Liver (tissue), 9 donors: ENCODE results near the gene MNAT1. TPM values are rescaled to one million over a fixed set of nuclear protein-coding genes. Genes with fewer than 3 reads are reported as not detected.
A peak's percentile ranks its signal among the peaks of the same experiment; 100 is the strongest.

Source experiments
- DNase-seq: peaks from one replicate; pipeline ENCODE4 v3.0.0-alpha.2; 2017; ENCODE audit warnings: low spot score
- H3K27ac ChIP-seq, 2 donors: one replicate each; pipeline ENCODE4 v1.7.0; 2013; ENCODE audit warnings: inconsistent platforms in 2 of 2, low read length in 2 of 2, control low read depth in 1 of 2, low read depth in 1 of 2, mild to moderate bottlenecking in 1 of 2
- H3K27me3 ChIP-seq, 4 donors: one replicate each; pipeline versions ENCODE4 v1.6.1 to v1.7.0; 2013; ENCODE audit warnings: low read length in 3 of 4, inconsistent platforms in 1 of 4, mild to moderate bottlenecking in 1 of 4, moderate library complexity in 1 of 4; ENCODE audit not compliant: control insufficient read depth in 4 of 4, insufficient read depth in 4 of 4
- H3K36me3 ChIP-seq, 4 donors: one replicate each; pipeline versions ENCODE4 v1.6.1 to v1.7.0; 2013; ENCODE audit warnings: low read length in 3 of 4, mild to moderate bottlenecking in 3 of 4, low read depth in 1 of 4, moderate library complexity in 1 of 4; ENCODE audit not compliant: control insufficient read depth in 4 of 4, insufficient read depth in 3 of 4
- H3K4me1 ChIP-seq, 4 donors: one replicate each; pipeline versions ENCODE4 v1.6.1 to v1.7.0; 2013; ENCODE audit warnings: low read length in 3 of 4, mild to moderate bottlenecking in 3 of 4, moderate library complexity in 1 of 4; ENCODE audit not compliant: control insufficient read depth in 4 of 4, insufficient read depth in 4 of 4
- H3K4me3 ChIP-seq, 3 donors: one replicate each; pipeline versions ENCODE4 v1.6.1 to v1.7.0; 2013; ENCODE audit warnings: low read length in 3 of 3, control low read depth in 1 of 3, low read depth in 1 of 3, mild to moderate bottlenecking in 1 of 3
- H3K9ac ChIP-seq, 2 donors: one replicate each; pipeline ENCODE4 v1.7.0; 2013; ENCODE audit warnings: low read length in 2 of 2, mild to moderate bottlenecking in 2 of 2, moderate library complexity in 2 of 2, control low read depth in 1 of 2, low read depth in 1 of 2
- H3K9me3 ChIP-seq, 4 donors: one replicate each; pipeline versions ENCODE4 v1.6.1 to v1.7.0; 2013; ENCODE audit warnings: low read length in 3 of 4; ENCODE audit not compliant: control insufficient read depth in 4 of 4
- EGR1 ChIP-seq, 2 donors: IDR thresholded peaks; 2 replicates each; pipeline ENCODE4 v1.6.1; 2016 to 2018; ENCODE audit warnings: antibody characterized with exemption in 2 of 2, low read depth in 2 of 2
- FOXA1 ChIP-seq: IDR thresholded peaks from 2 replicates; pipeline ENCODE4 v1.6.1; 2016; ENCODE audit warnings: antibody characterized with exemption
- FOXA2 ChIP-seq: IDR thresholded peaks from 2 replicates; pipeline ENCODE4 v1.6.1; 2016; ENCODE audit warnings: antibody characterized with exemption
- GABPA ChIP-seq, 2 donors: IDR thresholded peaks in 1 of 2; conservative IDR thresholded peaks in 1 of 2; 2 replicates each; pipeline ENCODE4 v1.6.1; 2016; ENCODE audit warnings: antibody characterized with exemption in 2 of 2, mild to moderate bottlenecking in 1 of 2, moderate library complexity in 1 of 2
- HNF4A ChIP-seq, 2 donors: conservative IDR thresholded peaks; 2 replicates each; pipeline ENCODE4 v1.6.1; 2016; ENCODE audit warnings: antibody characterized with exemption in 2 of 2, mild to moderate bottlenecking in 2 of 2
- HNF4G ChIP-seq: IDR thresholded peaks from 2 replicates; pipeline ENCODE4 v1.6.1; 2016; ENCODE audit warnings: antibody characterized with exemption
- JUND ChIP-seq, 2 donors: IDR thresholded peaks; 2 replicates each; pipeline ENCODE4 v1.6.1; 2016; ENCODE audit warnings: antibody characterized with exemption in 2 of 2
- MAX ChIP-seq: IDR thresholded peaks from 2 replicates; pipeline ENCODE4 v1.6.1; 2016; ENCODE audit warnings: antibody characterized with exemption
- NR2F2 ChIP-seq: IDR thresholded peaks from 2 replicates; pipeline ENCODE4 v1.6.1; 2016; ENCODE audit warnings: antibody characterized with exemption
- RXRA ChIP-seq, 2 donors: IDR thresholded peaks; 2 replicates each; pipeline ENCODE4 v1.6.1; 2017 to 2018; ENCODE audit warnings: antibody characterized with exemption in 2 of 2, mild to moderate bottlenecking in 1 of 2
- TAF1 ChIP-seq: conservative IDR thresholded peaks from 2 replicates; pipeline ENCODE4 v1.6.1; 2016; ENCODE audit warnings: antibody characterized with exemption, mild to moderate bottlenecking
- YY1 ChIP-seq: IDR thresholded peaks from 2 replicates; pipeline ENCODE4 v1.6.1; 2016; ENCODE audit warnings: antibody characterized with exemption, mild to moderate bottlenecking
- WGBS: extraction: QIAGEN DNeasy Blood & Tissue Kit; methylation state at CpG from one replicate; pipeline ENCODE4 v1.1.7; 2013; 5-methylcytosine and 5-hydroxymethylcytosine counted together
- polyA plus RNA-seq, 2 donors: library from polyadenylated mRNA; stranded (reverse) in 1 of 2; unstranded in 1 of 2; fragments of 200-250 nt in 1 of 2; fragments of >200 nt in 1 of 2; fragmentation: Nextera tagmentation in 1 of 2; extraction: Ambion mirVana in 1 of 2; gene quantifications; one replicate each; pipeline versions ENCODE4 v1.2.1 to v1.2.3, GENCODE V29; 2013 to 2015
- total RNA-seq, 2 donors: library from RNA; depleted of rRNA; stranded (reverse); fragments of >200 nt; gene quantifications; one replicate each; pipeline ENCODE4 v1.2.3, GENCODE V29; 2014
- TF ChIP-seq, protein P1 (sequence below): fragments of 150-350 bp; IDR thresholded peaks from 2 replicates; pipeline ENCODE4 v1.5.1; 2017; ENCODE audit warnings: improper control_type of control experiment, low read depth, low read length; ENCODE audit not compliant: missing input control
- TF ChIP-seq, protein P2 (sequence below): IDR thresholded peaks from 2 replicates; pipeline ENCODE4 v1.6.1; 2016; ENCODE audit warnings: antibody characterized with exemption, mild to moderate bottlenecking
- donor health status: healthy.
- donor health status: healthy.
- donor health status: healthy.
- donor health status: healthy.
- donor health status: healthy.

Gene MNAT1
- total and polyA plus RNA-seq, 4 donors: 8.9 to 18.5 (median 14.6) TPM

- DNase-seq: no peak
- Histone ChIP-seq H3K4me1 (peaks cover 0 to 11% (median 6%) of the 10 kb centered on the region in 4 donors), H3K36me3 (no peaks in the 10 kb centered on the region), H3K9me3 (no peaks in the 10 kb centered on the region), H3K27me3 (no peaks in the 10 kb centered on the region), H3K9ac (no peak overlapping the region), H3K4me3 (no peak overlapping the region), H3K27ac (no peak overlapping the region)
- WGBS: 37% methylated on average over 3 of the region's 3 CpGs
- TF ChIP-seq HNF4A (conservative IDR thresholded peaks at IDR 0.05) (peak; percentile 37 to 46), GABPA (IDR thresholded peaks at IDR 0.05 in 1 of 2, conservative IDR thresholded peaks at IDR 0.05 in 1 of 2) (no peak)
Measured at GRCh38 chr14:60861545-60862140, 127.1 kb downstream of the MNAT1 start.

GRCh38 chr14:60862283-60862682 lies 127.7 kb downstream of the MNAT1 start:
- H3K4me3 ChIP-seq: no peak overlapping the region
- WGBS: 22% methylated on average over 2 of the region's 2 CpGs
- TF ChIP-seq HNF4A (conservative IDR thresholded peaks at IDR 0.05): peak in 1 of 2 donors; percentile 25
- TF ChIP-seq, protein P1, sequence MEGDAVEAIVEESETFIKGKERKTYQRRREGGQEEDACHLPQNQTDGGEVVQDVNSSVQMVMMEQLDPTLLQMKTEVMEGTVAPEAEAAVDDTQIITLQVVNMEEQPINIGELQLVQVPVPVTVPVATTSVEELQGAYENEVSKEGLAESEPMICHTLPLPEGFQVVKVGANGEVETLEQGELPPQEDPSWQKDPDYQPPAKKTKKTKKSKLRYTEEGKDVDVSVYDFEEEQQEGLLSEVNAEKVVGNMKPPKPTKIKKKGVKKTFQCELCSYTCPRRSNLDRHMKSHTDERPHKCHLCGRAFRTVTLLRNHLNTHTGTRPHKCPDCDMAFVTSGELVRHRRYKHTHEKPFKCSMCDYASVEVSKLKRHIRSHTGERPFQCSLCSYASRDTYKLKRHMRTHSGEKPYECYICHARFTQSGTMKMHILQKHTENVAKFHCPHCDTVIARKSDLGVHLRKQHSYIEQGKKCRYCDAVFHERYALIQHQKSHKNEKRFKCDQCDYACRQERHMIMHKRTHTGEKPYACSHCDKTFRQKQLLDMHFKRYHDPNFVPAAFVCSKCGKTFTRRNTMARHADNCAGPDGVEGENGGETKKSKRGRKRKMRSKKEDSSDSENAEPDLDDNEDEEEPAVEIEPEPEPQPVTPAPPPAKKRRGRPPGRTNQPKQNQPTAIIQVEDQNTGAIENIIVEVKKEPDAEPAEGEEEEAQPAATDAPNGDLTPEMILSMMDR: no peak
- peak in 1 of 2 donors; percentile 17 for TF ChIP-seq RXRA (IDR thresholded peaks at IDR 0.05)
- TF ChIP-seq NR2F2: peak; percentile 67
- H3K27me3 ChIP-seq: no peaks in the 10 kb centered on the region
- H3K36me3 ChIP-seq: no peaks in the 10 kb centered on the region
- H3K4me1 ChIP-seq: peaks cover 0 to 11% (median 6%) of the 10 kb centered on the region in 4 donors
- DNase-seq: no peak
- no peak overlapping the region for H3K27ac ChIP-seq
- no peak overlapping the region for H3K9ac ChIP-seq
- H3K9me3 ChIP-seq: no peaks in the 10 kb centered on the region

DNA sequence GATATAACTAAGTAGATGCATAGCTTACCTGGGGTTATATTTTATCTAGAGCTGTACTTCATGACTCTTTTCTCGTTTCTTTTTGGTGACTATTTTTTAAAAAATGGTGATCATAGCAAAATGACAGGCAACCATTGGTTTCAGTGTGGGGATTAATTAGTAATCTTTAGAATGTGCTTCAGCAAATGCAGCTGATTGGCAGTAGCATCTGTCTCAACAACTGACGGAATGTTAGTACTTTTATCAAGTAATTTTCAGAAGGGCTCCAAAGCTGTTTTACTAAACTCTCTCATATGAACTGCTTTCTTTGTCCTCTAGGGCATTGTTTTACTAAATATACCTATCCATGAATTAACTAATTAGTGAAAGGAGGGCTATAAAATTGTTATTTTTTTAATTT lies 128.7 kb downstream of the MNAT1 start:
- Histone ChIP-seq H3K9me3 (no peaks in the 10 kb centered on the region), H3K27ac (no peak overlapping the region), H3K27me3 (no peaks in the 10 kb centered on the region), H3K4me3 (no peak overlapping the region), H3K4me1 (peaks cover 0 to 11% (median 6%) of the 10 kb centered on the region in 4 donors), H3K9ac (no peak overlapping the region), H3K36me3 (no peaks in the 10 kb centered on the region)
- TF ChIP-seq FOXA2 (no peak), RXRA (IDR thresholded peaks at IDR 0.05) (no peak), FOXA1 (no peak)
- DNase-seq: no peak
- 93% methylated on average over 2 of the region's 2 CpGs for WGBS

DNA sequence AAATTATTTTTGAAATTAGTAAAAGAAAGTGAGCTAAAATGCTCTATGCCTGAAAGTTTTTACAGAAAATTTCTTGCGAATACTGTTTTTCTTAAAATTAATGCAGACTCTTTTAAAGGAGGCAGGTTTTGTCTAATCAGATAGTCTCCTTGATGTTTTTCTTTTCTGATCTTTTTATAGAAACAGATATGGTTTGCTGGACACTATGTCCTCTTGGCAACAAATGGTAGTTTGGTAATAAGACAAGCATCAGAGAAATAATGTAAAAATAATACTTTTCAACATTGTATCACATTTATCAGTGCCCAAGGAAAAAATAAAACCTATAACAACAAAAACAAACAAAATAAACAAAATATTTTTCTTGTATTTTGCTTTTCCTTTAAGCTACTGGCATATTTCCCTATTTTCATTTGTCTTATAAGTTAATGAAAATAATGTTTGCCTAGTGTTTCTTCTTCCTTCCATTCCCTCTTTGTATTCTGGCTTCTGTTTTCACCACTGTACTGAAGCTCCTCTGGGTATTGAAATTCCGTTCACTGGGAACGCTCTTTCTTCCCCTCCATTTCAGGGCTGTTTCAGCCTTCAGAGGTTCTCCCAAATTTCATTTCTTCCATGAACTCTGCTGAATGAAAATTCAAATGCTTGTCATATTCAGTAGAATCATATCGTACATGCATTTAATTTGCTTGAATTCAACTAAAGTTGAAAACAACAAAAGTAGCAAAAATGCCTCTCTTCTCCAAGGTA lies 131.0 kb downstream of the MNAT1 start:
- no peak for TF ChIP-seq EGR1 (IDR thresholded peaks at IDR 0.05; ENCODE audit: low read depth in 2 of 2)
- no peak for TF ChIP-seq HNF4G
- no peak for TF ChIP-seq JUND (IDR thresholded peaks at IDR 0.05)
- TF ChIP-seq NR2F2: no peak
- TF ChIP-seq YY1: no peak
- TF ChIP-seq, protein P2, sequence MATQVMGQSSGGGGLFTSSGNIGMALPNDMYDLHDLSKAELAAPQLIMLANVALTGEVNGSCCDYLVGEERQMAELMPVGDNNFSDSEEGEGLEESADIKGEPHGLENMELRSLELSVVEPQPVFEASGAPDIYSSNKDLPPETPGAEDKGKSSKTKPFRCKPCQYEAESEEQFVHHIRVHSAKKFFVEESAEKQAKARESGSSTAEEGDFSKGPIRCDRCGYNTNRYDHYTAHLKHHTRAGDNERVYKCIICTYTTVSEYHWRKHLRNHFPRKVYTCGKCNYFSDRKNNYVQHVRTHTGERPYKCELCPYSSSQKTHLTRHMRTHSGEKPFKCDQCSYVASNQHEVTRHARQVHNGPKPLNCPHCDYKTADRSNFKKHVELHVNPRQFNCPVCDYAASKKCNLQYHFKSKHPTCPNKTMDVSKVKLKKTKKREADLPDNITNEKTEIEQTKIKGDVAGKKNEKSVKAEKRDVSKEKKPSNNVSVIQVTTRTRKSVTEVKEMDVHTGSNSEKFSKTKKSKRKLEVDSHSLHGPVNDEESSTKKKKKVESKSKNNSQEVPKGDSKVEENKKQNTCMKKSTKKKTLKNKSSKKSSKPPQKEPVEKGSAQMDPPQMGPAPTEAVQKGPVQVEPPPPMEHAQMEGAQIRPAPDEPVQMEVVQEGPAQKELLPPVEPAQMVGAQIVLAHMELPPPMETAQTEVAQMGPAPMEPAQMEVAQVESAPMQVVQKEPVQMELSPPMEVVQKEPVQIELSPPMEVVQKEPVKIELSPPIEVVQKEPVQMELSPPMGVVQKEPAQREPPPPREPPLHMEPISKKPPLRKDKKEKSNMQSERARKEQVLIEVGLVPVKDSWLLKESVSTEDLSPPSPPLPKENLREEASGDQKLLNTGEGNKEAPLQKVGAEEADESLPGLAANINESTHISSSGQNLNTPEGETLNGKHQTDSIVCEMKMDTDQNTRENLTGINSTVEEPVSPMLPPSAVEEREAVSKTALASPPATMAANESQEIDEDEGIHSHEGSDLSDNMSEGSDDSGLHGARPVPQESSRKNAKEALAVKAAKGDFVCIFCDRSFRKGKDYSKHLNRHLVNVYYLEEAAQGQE: no peak
- no peak for TF ChIP-seq MAX
- TF ChIP-seq, protein P1: no peak
- TF ChIP-seq FOXA1: no peak
- TF ChIP-seq RXRA (IDR thresholded peaks at IDR 0.05): no peak
- no peak for TF ChIP-seq TAF1
- no peak overlapping the region for H3K9ac ChIP-seq
- H3K36me3 ChIP-seq: no peaks in the 10 kb centered on the region
- H3K4me1 ChIP-seq: peaks cover 0 to 11% (median 6%) of the 10 kb centered on the region in 4 donors
- H3K27ac ChIP-seq: no peak overlapping the region
- WGBS: 93% methylated on average over 4 of the region's 4 CpGs
- H3K4me3 ChIP-seq: no peak overlapping the region
- DNase-seq: no peak
- H3K9me3 ChIP-seq: no peaks in the 10 kb centered on the region
- H3K27me3 ChIP-seq: no peaks in the 10 kb centered on the region
